HG03457 (cell line): ENCODE data around the gene WNT2B.

Experiments used
- ATAC-seq: cut with Tn5 transposase; IDR thresholded peaks from one replicate; pipeline ENCODE4 v1.9.1; 2021; ENCODE audit warnings: moderate number of reproducible peaks; ENCODE audit not compliant: unreplicated experiment

The WNT2B gene

GRCh38 chr1:112504661-112505399 is 3.9 kb upstream of the WNT2B start:
- ATAC-seq: no peak

- no peak for ATAC-seq
These were observed 3.4 kb upstream of the WNT2B start for GRCh38 chr1:112505400-112505785.

GRCh38 chr1:112505878-112506277 is 2.9 kb upstream of the WNT2B start:
- ATAC-seq: no peak

- no peak for ATAC-seq
These were observed 2.5 kb upstream of the WNT2B start for GRCh38 chr1:112506306-112506705.

GRCh38 chr1:112506731-112507130 is 2.0 kb upstream of the WNT2B start:
- ATAC-seq: no peak

GRCh38 chr1:112507336-112507735 is 1.4 kb upstream of the WNT2B start:
- no peak for ATAC-seq

- ATAC-seq: no peak
These were observed 866 bp upstream of the WNT2B start for GRCh38 chr1:112507921-112508277.

GRCh38 chr1:112509005-112509659 is 367 bp downstream of the WNT2B start:
- ATAC-seq: no peak

GRCh38 chr1:112509660-112510178 is 954 bp downstream of the WNT2B start:
- no peak for ATAC-seq

GRCh38 chr1:112510340-112510739 is 1.6 kb downstream of the WNT2B start:
- ATAC-seq: no peak

GRCh38 chr1:112511897-112512296 is 3.1 kb downstream of the WNT2B start:
- no peak for ATAC-seq

- no peak for ATAC-seq
These were observed 4.5 kb downstream of the WNT2B start for GRCh38 chr1:112513112-112513870.

GRCh38 chr1:112514901-112515300 is 6.1 kb downstream of the WNT2B start:
- no peak for ATAC-seq

GRCh38 chr1:112515311-112516009 is 6.7 kb downstream of the WNT2B start:
- no peak for ATAC-seq

- no peak for ATAC-seq
These were observed 7.4 kb downstream of the WNT2B start for GRCh38 chr1:112516141-112516540.

- ATAC-seq: no peak
These were observed 8.5 kb downstream of the WNT2B start for GRCh38 chr1:112517231-112517630.

GRCh38 chr1:112517646-112518045 is 8.9 kb downstream of the WNT2B start:
- ATAC-seq: no peak

- ATAC-seq: no peak
These were observed 9.4 kb downstream of the WNT2B start for GRCh38 chr1:112518186-112518585.

- ATAC-seq: no peak
These were observed 11.4 kb downstream of the WNT2B start for GRCh38 chr1:112520166-112520565.

GRCh38 chr1:112522621-112523020 is 13.9 kb downstream of the WNT2B start:
- no peak for ATAC-seq

GRCh38 chr1:112524251-112524650 is 15.5 kb downstream of the WNT2B start:
- ATAC-seq: no peak
